Measurements from ENCODE around the gene C16orf54. TPM values are rescaled to one million over a fixed set of nuclear protein-coding genes. Genes with fewer than 3 reads are reported as not detected.
"Not testable (repeated sequence)": the region's sequence is repeated elsewhere in the genome, so short reads cannot be mapped to it uniquely, and the experiment has no call there.

C16orf54 gene, protein sequence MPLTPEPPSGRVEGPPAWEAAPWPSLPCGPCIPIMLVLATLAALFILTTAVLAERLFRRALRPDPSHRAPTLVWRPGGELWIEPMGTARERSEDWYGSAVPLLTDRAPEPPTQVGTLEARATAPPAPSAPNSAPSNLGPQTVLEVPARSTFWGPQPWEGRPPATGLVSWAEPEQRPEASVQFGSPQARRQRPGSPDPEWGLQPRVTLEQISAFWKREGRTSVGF
- 1 to 10 TPM in 1 of 4 donors, under 1 TPM in 1, not detected in 2; 0.27 to 1.1 TPM for total RNA-seq

DNA sequence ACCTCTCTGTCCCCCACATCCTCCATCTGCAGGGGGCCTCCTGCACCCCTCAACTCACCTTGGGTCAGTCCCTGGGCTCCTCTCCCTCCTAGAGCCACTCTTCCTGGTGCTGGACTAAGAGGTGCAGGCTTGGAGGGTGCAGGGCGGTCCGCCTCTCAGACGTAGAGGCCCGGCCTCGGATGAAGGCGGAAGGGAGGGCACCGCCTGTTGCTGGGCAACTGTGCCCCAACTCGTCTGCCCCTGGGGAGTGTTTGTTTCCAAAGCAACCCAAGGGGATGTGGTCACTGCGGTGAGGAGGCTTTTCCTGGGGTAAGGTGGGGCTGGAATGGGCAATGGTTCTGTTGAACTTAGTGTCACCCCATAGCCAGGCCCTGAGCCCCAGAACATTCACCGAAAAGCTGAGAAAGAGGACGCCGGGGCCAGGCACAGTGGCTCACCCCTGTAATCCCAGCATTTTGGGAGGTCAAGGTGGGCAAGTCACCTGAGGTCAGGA, at the start of gene C16orf54:
TSS of gene C16orf54 (minus strand) at position 138 of the 493 bp plus-strand sequence. CDS start 1,039 bp downstream, outside the sequence.
- intact Hi-C loops (cut with DNase I; ENCODE audit: low total_unique reads) = no loop called here
- WGBS, 2 donors = 62 to 67% methylated on average over 12 of the region's 12 CpGs

DNA sequence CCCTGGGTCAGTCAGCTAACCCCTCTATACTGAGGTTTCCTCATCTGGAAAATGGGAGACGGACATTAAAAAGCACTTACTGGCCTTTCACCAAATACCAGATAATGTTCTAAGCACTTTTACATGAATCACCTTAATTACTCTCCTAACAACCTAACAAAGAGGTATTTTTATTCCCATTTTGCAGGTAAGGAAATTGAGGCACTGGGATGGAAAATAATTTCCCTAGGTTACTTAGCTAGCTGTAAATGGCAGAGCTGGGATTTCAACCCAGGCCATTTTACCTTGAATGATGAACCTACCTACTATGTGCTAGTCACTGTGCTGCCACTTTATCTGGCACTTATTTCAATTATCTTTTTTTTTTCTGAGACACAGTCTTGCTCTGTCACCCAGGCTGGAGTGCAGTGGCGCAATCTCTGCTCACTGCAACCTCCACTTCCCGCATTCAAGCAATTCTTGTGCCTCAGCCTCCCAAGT, 48.5 kb upstream of the C16orf54 start:
- intact Hi-C loops (cut with DNase I; ENCODE audit: low total_unique reads) = no loop called here
- no peak for DNase-seq (ENCODE audit: low spot score in 2 of 2)
- no peak overlapping the region for H3K4me3 ChIP-seq (ENCODE audit: low read depth, poor library complexity, severe bottlenecking)
- TF ChIP-seq, protein P1, sequence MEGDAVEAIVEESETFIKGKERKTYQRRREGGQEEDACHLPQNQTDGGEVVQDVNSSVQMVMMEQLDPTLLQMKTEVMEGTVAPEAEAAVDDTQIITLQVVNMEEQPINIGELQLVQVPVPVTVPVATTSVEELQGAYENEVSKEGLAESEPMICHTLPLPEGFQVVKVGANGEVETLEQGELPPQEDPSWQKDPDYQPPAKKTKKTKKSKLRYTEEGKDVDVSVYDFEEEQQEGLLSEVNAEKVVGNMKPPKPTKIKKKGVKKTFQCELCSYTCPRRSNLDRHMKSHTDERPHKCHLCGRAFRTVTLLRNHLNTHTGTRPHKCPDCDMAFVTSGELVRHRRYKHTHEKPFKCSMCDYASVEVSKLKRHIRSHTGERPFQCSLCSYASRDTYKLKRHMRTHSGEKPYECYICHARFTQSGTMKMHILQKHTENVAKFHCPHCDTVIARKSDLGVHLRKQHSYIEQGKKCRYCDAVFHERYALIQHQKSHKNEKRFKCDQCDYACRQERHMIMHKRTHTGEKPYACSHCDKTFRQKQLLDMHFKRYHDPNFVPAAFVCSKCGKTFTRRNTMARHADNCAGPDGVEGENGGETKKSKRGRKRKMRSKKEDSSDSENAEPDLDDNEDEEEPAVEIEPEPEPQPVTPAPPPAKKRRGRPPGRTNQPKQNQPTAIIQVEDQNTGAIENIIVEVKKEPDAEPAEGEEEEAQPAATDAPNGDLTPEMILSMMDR (IDR thresholded peaks at IDR 0.05) = no peak
- no peak for TF ChIP-seq POLR2A (IDR thresholded peaks at IDR 0.05)
- 97 to 99% methylated on average over 3 of the region's 3 CpGs for WGBS, 2 donors

More for the DNA sequence above, at the start of gene C16orf54:
- TF ChIP-seq, protein P1 (IDR thresholded peaks at IDR 0.05) = no peak
- no peak for TF ChIP-seq POLR2A (IDR thresholded peaks at IDR 0.05)
- H3K4me3 ChIP-seq (ENCODE audit: low read depth, poor library complexity, severe bottlenecking) = no peak within 1 kb of the TSS
- DNase-seq (ENCODE audit: low spot score in 2 of 2) = peak; percentile 56 to 94

DNA sequence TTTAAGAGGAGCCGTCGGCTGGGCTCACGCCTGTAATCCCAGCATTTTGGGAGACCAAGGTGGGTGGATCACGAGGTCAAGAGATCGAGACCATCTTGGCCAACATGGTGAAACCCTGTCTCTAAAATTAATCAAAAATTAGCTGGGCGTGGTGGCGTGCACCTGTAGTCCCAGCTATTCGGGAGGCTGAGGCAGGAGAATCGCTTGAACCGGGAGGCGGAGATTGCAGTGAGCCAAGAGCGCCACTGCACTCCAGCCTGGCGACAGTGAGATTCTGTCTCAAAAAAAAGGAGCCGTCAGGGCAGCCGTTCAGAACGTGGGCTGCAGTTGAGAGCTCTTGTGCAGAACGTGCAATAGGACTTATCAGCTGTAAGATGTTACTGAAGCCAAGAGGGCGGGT, 47.4 kb upstream of the C16orf54 start:
- intact Hi-C loops (cut with DNase I; ENCODE audit: low total_unique reads); DNase-seq (ENCODE audit: low spot score in 2 of 2); H3K4me3 ChIP-seq (ENCODE audit: low read depth, poor library complexity, severe bottlenecking): not testable (repeated sequence)
- 87 to 91% methylated on average over 18 of the region's 18 CpGs for WGBS, 2 donors

DNA sequence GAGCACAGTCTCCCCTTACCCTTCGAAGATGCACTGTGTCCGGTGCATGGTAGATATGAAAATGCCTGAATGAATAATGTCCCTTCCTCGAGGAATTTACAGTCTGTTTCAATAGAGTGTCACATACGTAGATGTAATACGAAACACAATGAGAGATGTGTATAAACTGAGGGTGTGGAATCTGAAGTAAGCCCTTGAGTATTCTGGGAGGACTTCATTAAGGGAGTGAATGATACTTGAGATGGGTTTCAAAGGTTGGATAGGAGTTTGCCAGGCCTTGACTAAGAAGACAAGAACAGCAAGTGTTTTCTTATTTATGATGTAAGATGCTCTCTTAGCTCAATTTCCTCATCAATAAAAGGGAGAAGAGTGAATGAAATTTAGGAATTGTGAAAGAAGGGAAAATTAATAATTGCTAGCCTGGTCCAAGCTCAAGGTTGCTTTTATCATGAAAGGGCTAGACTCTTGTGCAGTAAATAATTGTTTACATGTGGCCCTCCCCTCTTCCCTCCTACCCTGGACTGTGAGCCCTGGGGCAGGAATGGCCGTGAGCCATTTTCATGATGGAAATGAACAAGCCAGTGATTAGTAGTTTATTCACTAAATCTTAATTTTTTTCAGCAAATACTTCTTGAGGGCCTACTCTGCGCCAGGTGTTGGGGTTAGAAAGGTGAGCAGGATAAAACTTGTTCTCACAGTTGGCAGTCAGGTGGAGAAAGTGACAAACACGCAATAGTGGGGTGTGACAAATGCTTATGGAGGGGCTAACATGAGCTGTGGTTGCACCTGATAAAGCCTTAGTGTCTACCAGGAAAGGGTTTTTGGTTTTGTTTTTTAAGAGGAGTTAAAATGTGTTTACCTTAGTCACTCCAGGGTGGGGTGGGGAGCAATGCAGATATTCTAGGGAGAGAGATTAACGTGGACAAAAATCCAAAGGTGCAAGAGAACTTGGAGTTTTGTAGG, 46.3 kb upstream of the C16orf54 start:
- no peak overlapping the region for H3K4me3 ChIP-seq (ENCODE audit: low read depth, poor library complexity, severe bottlenecking)

DNA sequence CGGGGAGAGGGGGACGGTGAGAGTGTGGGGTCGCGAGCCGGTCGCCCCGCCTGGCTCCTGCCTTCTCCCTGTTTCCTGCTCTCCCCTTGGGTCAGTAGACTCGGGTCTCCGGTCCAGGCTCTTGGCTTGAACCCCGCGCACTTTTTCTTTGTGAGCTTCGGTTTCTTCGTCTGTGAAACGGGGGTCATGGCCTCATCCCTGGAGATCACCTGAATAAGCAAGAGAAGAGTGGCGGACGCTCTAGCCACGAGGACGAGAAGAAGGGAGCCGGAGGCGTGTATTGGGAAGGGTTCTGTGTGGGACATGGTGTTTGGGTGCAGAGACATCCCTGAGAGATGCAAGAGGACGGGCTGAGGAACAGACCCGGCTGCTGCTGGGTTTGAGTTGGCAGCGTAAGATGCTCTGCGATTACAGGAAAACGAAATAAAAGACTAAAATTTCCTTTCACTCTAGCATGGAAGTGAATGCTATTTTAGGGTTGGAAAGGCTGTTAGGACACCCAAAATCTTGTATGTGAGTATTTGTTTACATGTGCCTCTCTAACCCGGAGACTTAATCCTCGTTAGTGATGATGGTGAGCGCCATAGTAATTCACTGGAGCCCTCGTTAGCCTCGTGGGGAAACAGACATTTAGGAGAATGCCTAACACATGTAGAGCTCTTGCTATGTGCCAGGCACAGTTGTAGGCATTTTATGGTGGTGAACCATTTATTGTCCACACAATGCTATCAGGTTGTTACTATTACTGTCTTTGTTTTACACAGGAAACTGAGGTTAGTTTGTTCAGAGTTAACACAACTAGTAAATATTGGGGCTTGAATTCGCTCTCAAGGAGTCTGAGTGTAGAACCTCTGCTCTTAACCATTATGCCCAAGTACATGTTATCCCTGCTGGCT, 45.4 kb upstream of the C16orf54 start:
- intact Hi-C loops (cut with DNase I; ENCODE audit: low total_unique reads) = no loop called here
- peak overlapping the region; percentile 90 for H3K4me3 ChIP-seq (ENCODE audit: low read depth, poor library complexity, severe bottlenecking)
- 2 to 3% methylated on average over 28 to 31 of the region's 31 CpGs for WGBS, 2 donors

More for the DNA sequence above, 46.3 kb upstream of the C16orf54 start:
- intact Hi-C loops (cut with DNase I; ENCODE audit: low total_unique reads) = no loop called here
- no peak for DNase-seq (ENCODE audit: low spot score in 2 of 2)
- no peak for TF ChIP-seq POLR2A (IDR thresholded peaks at IDR 0.05)
- TF ChIP-seq, protein P1 (IDR thresholded peaks at IDR 0.05) = no peak
- 49 to 54% methylated on average over 9 of the region's 9 CpGs for WGBS, 2 donors

More for the DNA sequence above, 45.4 kb upstream of the C16orf54 start:
- DNase-seq (ENCODE audit: low spot score in 2 of 2) = no peak
- TF ChIP-seq, protein P1 (IDR thresholded peaks at IDR 0.05) = no peak
- TF ChIP-seq POLR2A (IDR thresholded peaks at IDR 0.05) = no peak

Measured in lower leg skin (tissue), 4 donors.